GM21825 (cell line): ENCODE measurements around the gene SLC43A2.
"Not testable (repeated sequence)": the region's sequence is repeated elsewhere in the genome, so short reads cannot be mapped to it uniquely, and the experiment has no call there.

Experiments used
- ATAC-seq: cut with Tn5 transposase; IDR thresholded peaks from one replicate; pipeline ENCODE4 v1.9.1; 2021; ENCODE audit warnings: mild to moderate bottlenecking, moderate library complexity; ENCODE audit not compliant: unreplicated experiment

Gene SLC43A2

DNA sequence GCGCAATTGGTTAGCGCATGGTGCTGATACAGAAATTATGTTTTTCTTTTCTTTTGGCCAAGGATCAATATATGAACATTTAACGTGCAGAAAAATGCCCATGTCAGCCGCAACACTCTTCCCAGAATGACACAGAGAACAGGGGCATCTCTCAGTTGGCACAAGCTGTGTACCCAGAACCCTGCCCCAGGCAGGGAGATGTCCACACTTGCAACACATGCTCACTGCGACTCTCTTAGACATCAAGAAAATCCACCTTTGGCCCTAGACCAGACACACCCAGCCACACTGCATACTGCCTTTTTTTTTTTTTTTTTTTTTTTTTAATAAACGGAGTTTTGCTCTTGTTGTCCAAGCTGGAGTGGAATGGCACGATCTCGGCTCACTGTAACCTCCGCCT lies 83.0 kb downstream of the SLC43A2 start:
- no peak for ATAC-seq

DNA sequence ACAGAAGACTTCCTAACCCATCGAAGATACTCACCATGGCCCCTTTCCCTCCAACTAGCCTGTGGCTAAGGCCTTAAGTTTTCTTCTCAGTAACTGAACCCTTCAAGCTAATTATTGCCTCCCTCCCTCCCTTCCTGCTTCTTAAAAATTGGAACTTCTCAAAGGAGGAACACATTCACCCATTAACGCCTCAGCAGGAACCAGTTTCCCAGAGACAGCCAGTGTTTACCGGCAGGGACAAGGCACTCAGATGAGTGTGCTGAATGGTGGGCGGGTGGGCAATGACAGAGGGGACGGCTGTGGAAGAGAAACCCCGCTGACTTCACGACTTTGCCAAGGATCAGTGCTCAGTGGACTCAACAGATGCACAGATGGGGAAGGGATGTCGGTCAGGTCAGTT lies 86.3 kb downstream of the SLC43A2 start:
- ATAC-seq, result no peak

- no peak for ATAC-seq
Measured at GRCh38 chr17:1541367-1541904, 87.2 kb downstream of the SLC43A2 start.

- no peak for ATAC-seq
Measured at GRCh38 chr17:1539811-1540210, 88.8 kb downstream of the SLC43A2 start.

DNA sequence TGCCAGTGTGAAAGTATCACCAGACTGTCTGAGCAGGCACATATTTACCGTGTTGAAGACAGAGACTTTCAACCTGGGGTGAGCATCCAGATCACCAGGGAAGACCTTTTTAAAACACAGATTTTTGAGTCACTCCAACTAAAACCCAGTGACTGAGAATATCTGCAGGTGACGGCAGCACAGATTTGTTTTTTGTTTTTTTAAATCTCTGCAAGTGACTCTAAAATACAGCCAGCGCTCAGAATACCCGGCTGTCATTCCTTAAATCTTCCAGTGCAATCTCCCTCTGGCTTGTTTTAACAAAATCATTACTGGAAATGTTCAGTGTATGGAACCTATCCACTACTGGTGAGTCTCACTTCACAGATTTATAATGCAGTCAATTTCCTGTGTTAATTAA lies 92.9 kb downstream of the SLC43A2 start:
- no peak for ATAC-seq

DNA sequence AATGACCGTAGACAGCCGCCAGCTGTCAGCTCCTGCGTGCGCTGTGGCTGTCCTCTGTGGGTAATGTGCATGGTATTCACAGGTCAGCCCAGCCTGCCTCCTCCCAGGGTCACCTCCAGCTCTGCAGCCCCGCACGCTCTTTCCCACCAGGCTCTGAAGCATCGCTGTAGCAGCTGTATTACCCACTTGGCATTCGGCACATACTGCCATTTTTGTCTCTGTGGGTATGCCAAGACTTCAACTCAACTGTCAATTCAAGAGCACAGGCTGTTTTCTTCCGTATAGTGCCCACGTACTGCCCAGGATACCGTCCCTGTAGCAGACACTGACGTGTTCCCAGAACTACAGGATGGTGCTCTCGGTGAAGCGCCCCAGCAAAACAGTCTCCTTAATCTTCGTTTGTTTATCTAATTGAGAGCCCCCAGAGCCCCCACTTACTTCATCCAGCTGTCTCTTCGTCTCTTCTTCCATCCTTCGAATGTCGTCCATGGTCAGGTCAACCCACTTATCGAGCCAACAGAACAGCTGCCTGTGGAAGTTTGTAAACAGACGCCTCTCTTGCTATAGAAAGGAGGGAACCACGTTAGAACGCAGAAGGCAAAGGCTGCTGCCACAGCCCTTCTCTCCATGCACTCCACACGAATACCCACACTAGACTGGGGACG lies 94.8 kb downstream of the SLC43A2 start:
- ATAC-seq, result no peak

GRCh38 chr17:1532836-1533602 lies 95.6 kb downstream of the SLC43A2 start:
- ATAC-seq, result no peak

DNA sequence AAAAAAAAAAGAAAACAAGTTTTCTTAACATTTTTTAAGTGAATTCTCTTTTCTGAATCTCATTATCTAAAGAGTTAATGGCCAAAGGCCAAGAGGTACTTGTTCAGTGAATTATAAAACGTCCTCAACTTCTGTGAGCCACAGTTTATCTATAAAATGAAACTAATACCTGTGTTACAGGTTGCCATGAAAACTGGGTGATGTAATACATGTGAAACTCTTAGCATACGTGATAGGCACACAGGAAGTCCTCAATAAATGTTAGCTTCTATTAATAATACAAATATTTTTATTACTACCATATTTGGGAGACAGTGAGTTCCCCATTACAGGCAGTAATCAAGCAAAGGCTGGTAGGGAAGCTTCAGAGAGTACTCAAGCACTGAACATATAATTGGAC lies 98.8 kb downstream of the SLC43A2 start:
- no peak for ATAC-seq

GRCh38 chr17:1526876-1527275 lies 101.8 kb downstream of the SLC43A2 start:
- ATAC-seq, result not testable (repeated sequence)

- ATAC-seq, result no peak
Measured at GRCh38 chr17:1522626-1523025, 106.0 kb downstream of the SLC43A2 start.

DNA sequence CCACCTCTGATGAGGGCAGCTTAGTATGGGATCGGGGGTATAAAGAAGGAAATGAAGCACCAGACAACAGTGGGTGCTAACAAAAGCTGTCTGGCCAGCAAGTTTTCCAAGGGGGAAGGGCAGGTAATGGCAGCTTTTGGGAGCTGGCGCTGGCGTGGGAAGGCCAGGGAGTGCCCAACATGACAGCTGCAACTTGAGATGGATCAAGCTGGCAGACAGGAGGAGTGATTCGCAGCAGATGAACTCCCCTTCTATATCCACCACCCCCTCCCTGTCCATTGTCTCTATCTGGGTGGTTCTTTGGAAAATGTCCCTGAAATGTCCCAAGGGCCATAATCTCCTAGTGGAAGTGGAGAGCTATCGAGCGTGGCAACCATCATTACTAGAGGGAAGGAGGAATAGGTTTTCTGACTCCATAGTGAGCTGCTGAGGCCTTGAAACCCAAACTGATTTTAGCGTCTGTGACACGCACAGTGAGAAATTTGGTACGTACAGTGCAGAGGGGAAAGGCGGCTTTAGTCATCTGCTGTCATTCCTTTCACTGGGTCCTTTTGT lies 107.5 kb downstream of the SLC43A2 start:
- no peak for ATAC-seq

DNA sequence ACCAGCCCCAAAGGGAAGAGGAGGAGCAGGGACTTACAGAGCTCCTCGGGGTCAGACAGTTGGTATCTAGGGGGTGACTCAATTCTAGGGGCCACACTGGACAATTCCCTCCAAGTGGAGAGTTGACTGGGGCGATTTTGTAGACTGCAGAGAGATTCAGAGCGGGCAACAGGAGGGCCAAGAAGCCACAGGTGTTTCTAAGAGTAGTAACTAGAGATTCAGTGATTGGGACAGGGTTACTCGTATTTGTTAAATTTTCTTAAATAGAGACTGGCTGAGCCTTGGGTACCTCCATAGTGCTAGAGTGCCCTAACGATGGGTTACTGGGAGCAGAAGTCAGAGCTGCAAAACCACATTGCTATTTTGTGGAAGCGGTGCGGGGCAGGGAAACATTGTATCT lies 109.0 kb downstream of the SLC43A2 start:
- no peak for ATAC-seq
